ENCODE data around the gene CYGB.

The CYGB gene

GRCh38 chr17:76497979-76498875 lies 39.3 kb downstream of the CYGB start:
- no peak for DNase-seq

GRCh38 chr17:76497699-76497978 lies 39.9 kb downstream of the CYGB start:
- no peak for DNase-seq

- DNase-seq: no peak
Measured at GRCh38 chr17:76496464-76496863, 41.0 kb downstream of the CYGB start.

GRCh38 chr17:76495663-76496400 lies 41.7 kb downstream of the CYGB start:
- DNase-seq: no peak

- peak; percentile 25 for DNase-seq
Measured at GRCh38 chr17:76493505-76494167, 43.9 kb downstream of the CYGB start.

GRCh38 chr17:76492989-76493501 lies 44.5 kb downstream of the CYGB start:
- peak; percentile 62 for DNase-seq

- DNase-seq: peak; percentile 20
Measured at GRCh38 chr17:76492123-76492988, 45.2 kb downstream of the CYGB start.

GRCh38 chr17:76491271-76492122 lies 46.0 kb downstream of the CYGB start:
- no peak for DNase-seq

- no peak for DNase-seq
Measured at GRCh38 chr17:76490112-76490710, 47.3 kb downstream of the CYGB start.

- no peak for DNase-seq
Measured at GRCh38 chr17:76487451-76488192, 49.9 kb downstream of the CYGB start.

GRCh38 chr17:76485569-76485968 lies 51.9 kb downstream of the CYGB start:
- no peak for DNase-seq

GRCh38 chr17:76484228-76484725 lies 53.2 kb downstream of the CYGB start:
- no peak for DNase-seq

- no peak for DNase-seq
Measured at GRCh38 chr17:76481071-76481655, 56.3 kb downstream of the CYGB start.

- DNase-seq: no peak
Measured at GRCh38 chr17:76480632-76481031, 56.9 kb downstream of the CYGB start.

- no peak for DNase-seq
Measured at GRCh38 chr17:76479515-76480060, 57.9 kb downstream of the CYGB start.

GRCh38 chr17:76478730-76479514 lies 58.6 kb downstream of the CYGB start:
- no peak for DNase-seq

- DNase-seq: no peak
Measured at GRCh38 chr17:76478097-76478496, 59.4 kb downstream of the CYGB start.

- DNase-seq: no peak
Measured at GRCh38 chr17:76477576-76477975, 59.9 kb downstream of the CYGB start.

Data from stimulated activated CD4-positive, alpha-beta T cell treated with anti-CD3 and anti-CD28 coated beads, Interleukin-15, amount 100 ng/mL, for 24 hours (primary cell).